ENCODE results near the gene RGS4.

Gene RGS4

GRCh38 chr1:163047951-163048659, 21.1 kb upstream of the RGS4 start:
- no peak for FAIRE-seq
- no peak for TF ChIP-seq SPI1 (IDR thresholded peaks at IDR 0.05; ENCODE audit: low read depth, low read length)
- TF ChIP-seq PAX5 (IDR thresholded peaks at IDR 0.05; ENCODE audit: insufficient read depth, low read length, severe bottlenecking), result no peak
- no peak for TF ChIP-seq POU2F2 (IDR thresholded peaks at IDR 0.05; ENCODE audit: low read depth, low read length)
- TF ChIP-seq TAF1 (IDR thresholded peaks at IDR 0.05; ENCODE audit: low read depth, low read length), result no peak
- no peak for TF ChIP-seq POLR2AphosphoS5 (IDR thresholded peaks at IDR 0.05; ENCODE audit: low read depth, low read length)
- no peak for TF ChIP-seq POLR2A (IDR thresholded peaks at IDR 0.05; ENCODE audit: low read depth, low read length)
- no peak for DNase-seq (ENCODE audit: insufficient read length, low spot score)

- DNase-seq (ENCODE audit: insufficient read length, low spot score) (no peak), FAIRE-seq (no peak)
- TF ChIP-seq PAX5 (IDR thresholded peaks at IDR 0.05; ENCODE audit: insufficient read depth, low read length, severe bottlenecking) (no peak), POU2F2 (IDR thresholded peaks at IDR 0.05; ENCODE audit: low read depth, low read length) (no peak), TAF1 (IDR thresholded peaks at IDR 0.05; ENCODE audit: low read depth, low read length) (no peak), POLR2AphosphoS5 (IDR thresholded peaks at IDR 0.05; ENCODE audit: low read depth, low read length) (no peak), POLR2A (IDR thresholded peaks at IDR 0.05; ENCODE audit: low read depth, low read length) (no peak), SPI1 (IDR thresholded peaks at IDR 0.05; ENCODE audit: low read depth, low read length) (no peak)
Measured at GRCh38 chr1:163048869-163049268, 20.3 kb upstream of the RGS4 start.

GRCh38 chr1:163049296-163049695, 19.9 kb upstream of the RGS4 start:
- FAIRE-seq, result no peak
- no peak for DNase-seq (ENCODE audit: insufficient read length, low spot score)
- TF ChIP-seq POU2F2 (IDR thresholded peaks at IDR 0.05; ENCODE audit: low read depth, low read length), result no peak
- no peak for TF ChIP-seq PAX5 (IDR thresholded peaks at IDR 0.05; ENCODE audit: insufficient read depth, low read length, severe bottlenecking)

- TF ChIP-seq POLR2A (IDR thresholded peaks at IDR 0.05; ENCODE audit: low read depth, low read length), result no peak
- no peak for TF ChIP-seq TAF1 (IDR thresholded peaks at IDR 0.05; ENCODE audit: low read depth, low read length)
- no peak for TF ChIP-seq POU2F2 (IDR thresholded peaks at IDR 0.05; ENCODE audit: low read depth, low read length)
- no peak for TF ChIP-seq SPI1 (IDR thresholded peaks at IDR 0.05; ENCODE audit: low read depth, low read length)
- no peak for TF ChIP-seq POLR2AphosphoS5 (IDR thresholded peaks at IDR 0.05; ENCODE audit: low read depth, low read length)
- TF ChIP-seq PAX5 (IDR thresholded peaks at IDR 0.05; ENCODE audit: insufficient read depth, low read length, severe bottlenecking), result no peak
- DNase-seq (ENCODE audit: insufficient read length, low spot score), result no peak
Measured at GRCh38 chr1:163050496-163050895, 18.7 kb upstream of the RGS4 start.

GRCh38 chr1:163054181-163054591, 15.0 kb upstream of the RGS4 start:
- FAIRE-seq (no peak), DNase-seq (ENCODE audit: insufficient read length, low spot score) (no peak)
- TF ChIP-seq SPI1 (IDR thresholded peaks at IDR 0.05; ENCODE audit: low read depth, low read length), result no peak
- no peak for TF ChIP-seq POLR2AphosphoS5 (IDR thresholded peaks at IDR 0.05; ENCODE audit: low read depth, low read length)
- no peak for TF ChIP-seq POLR2A (IDR thresholded peaks at IDR 0.05; ENCODE audit: low read depth, low read length)
- TF ChIP-seq TAF1 (IDR thresholded peaks at IDR 0.05; ENCODE audit: low read depth, low read length), result no peak
- TF ChIP-seq PAX5 (IDR thresholded peaks at IDR 0.05; ENCODE audit: insufficient read depth, low read length, severe bottlenecking), result no peak
- no peak for TF ChIP-seq POU2F2 (IDR thresholded peaks at IDR 0.05; ENCODE audit: low read depth, low read length)

More at GRCh38 chr1:163050496-163050895, 18.7 kb upstream of the RGS4 start:
- no peak for FAIRE-seq

GRCh38 chr1:163055005-163055404, 14.2 kb upstream of the RGS4 start:
- no peak for TF ChIP-seq POU2F2 (IDR thresholded peaks at IDR 0.05; ENCODE audit: low read depth, low read length)
- no peak for TF ChIP-seq PAX5 (IDR thresholded peaks at IDR 0.05; ENCODE audit: insufficient read depth, low read length, severe bottlenecking)
- TF ChIP-seq POLR2A (IDR thresholded peaks at IDR 0.05; ENCODE audit: low read depth, low read length), result no peak
- no peak for TF ChIP-seq POLR2AphosphoS5 (IDR thresholded peaks at IDR 0.05; ENCODE audit: low read depth, low read length)
- TF ChIP-seq SPI1 (IDR thresholded peaks at IDR 0.05; ENCODE audit: low read depth, low read length), result no peak
- no peak for TF ChIP-seq TAF1 (IDR thresholded peaks at IDR 0.05; ENCODE audit: low read depth, low read length)
- DNase-seq (ENCODE audit: insufficient read length, low spot score) (no peak), FAIRE-seq (no peak)

GRCh38 chr1:163055531-163055930, 13.6 kb upstream of the RGS4 start:
- DNase-seq (ENCODE audit: insufficient read length, low spot score), result no peak
- FAIRE-seq, result no peak
- no peak for TF ChIP-seq POU2F2 (IDR thresholded peaks at IDR 0.05; ENCODE audit: low read depth, low read length)
- no peak for TF ChIP-seq SPI1 (IDR thresholded peaks at IDR 0.05; ENCODE audit: low read depth, low read length)
- TF ChIP-seq POLR2A (IDR thresholded peaks at IDR 0.05; ENCODE audit: low read depth, low read length), result no peak
- TF ChIP-seq TAF1 (IDR thresholded peaks at IDR 0.05; ENCODE audit: low read depth, low read length), result no peak
- no peak for TF ChIP-seq POLR2AphosphoS5 (IDR thresholded peaks at IDR 0.05; ENCODE audit: low read depth, low read length)
- no peak for TF ChIP-seq PAX5 (IDR thresholded peaks at IDR 0.05; ENCODE audit: insufficient read depth, low read length, severe bottlenecking)

- DNase-seq (ENCODE audit: insufficient read length, low spot score) (no peak), FAIRE-seq (no peak)
- no peak for TF ChIP-seq POU2F2 (IDR thresholded peaks at IDR 0.05; ENCODE audit: low read depth, low read length)
Measured at GRCh38 chr1:163056831-163057230, 12.3 kb upstream of the RGS4 start.

- DNase-seq (ENCODE audit: insufficient read length, low spot score), result no peak
- no peak for FAIRE-seq
- TF ChIP-seq TAF1 (IDR thresholded peaks at IDR 0.05; ENCODE audit: low read depth, low read length), result no peak
- TF ChIP-seq POU2F2 (IDR thresholded peaks at IDR 0.05; ENCODE audit: low read depth, low read length), result no peak
- no peak for TF ChIP-seq SPI1 (IDR thresholded peaks at IDR 0.05; ENCODE audit: low read depth, low read length)
- no peak for TF ChIP-seq POLR2AphosphoS5 (IDR thresholded peaks at IDR 0.05; ENCODE audit: low read depth, low read length)
Measured at GRCh38 chr1:163060343-163061007, 8.7 kb upstream of the RGS4 start.

GRCh38 chr1:163063143-163063542, 6.0 kb upstream of the RGS4 start:
- DNase-seq (ENCODE audit: insufficient read length, low spot score), result no peak
- no peak for TF ChIP-seq POU2F2 (IDR thresholded peaks at IDR 0.05; ENCODE audit: low read depth, low read length)
- TF ChIP-seq PAX5 (IDR thresholded peaks at IDR 0.05; ENCODE audit: insufficient read depth, low read length, severe bottlenecking), result no peak
- TF ChIP-seq POLR2A (IDR thresholded peaks at IDR 0.05; ENCODE audit: low read depth, low read length), result no peak
- no peak for TF ChIP-seq POLR2AphosphoS5 (IDR thresholded peaks at IDR 0.05; ENCODE audit: low read depth, low read length)
- TF ChIP-seq TAF1 (IDR thresholded peaks at IDR 0.05; ENCODE audit: low read depth, low read length), result no peak
- TF ChIP-seq SPI1 (IDR thresholded peaks at IDR 0.05; ENCODE audit: low read depth, low read length), result no peak
- no peak for FAIRE-seq
